Parathyroid adenoma (tissue), 2 donors: ENCODE data around the gene MLNR.

Source experiments
- H2AFZ ChIP-seq: fragments of 300-600 bp; sonication (generic); one replicate; pipeline ENCODE4 v1.7.0; 2017; ENCODE audit warnings: antibody characterized with exemption, mild to moderate bottlenecking
- H3K27ac ChIP-seq: fragments of 300-600 bp; sonication (generic); one replicate; pipeline ENCODE4 v1.7.0; 2017
- H3K27me3 ChIP-seq: fragments of 300-600 bp; sonication (generic); one replicate; pipeline ENCODE4 v1.7.0; 2017; ENCODE audit warnings: low read length; ENCODE audit not compliant: control insufficient read depth, insufficient read depth
- H3K36me3 ChIP-seq: fragments of 300-600 bp; sonication (generic); one replicate; pipeline ENCODE4 v1.7.0; 2017; ENCODE audit warnings: low read length; ENCODE audit not compliant: control insufficient read depth, insufficient read depth
- H3K4me1 ChIP-seq: fragments of 300-600 bp; sonication (generic); one replicate; pipeline ENCODE4 v1.7.0; 2017; ENCODE audit warnings: control low read depth
- H3K4me2 ChIP-seq: fragments of 300-600 bp; sonication (generic); one replicate; pipeline ENCODE4 v1.7.0; 2017; ENCODE audit warnings: low read length
- H3K4me3 ChIP-seq: fragments of 300-600 bp; sonication (generic); one replicate; pipeline ENCODE4 v1.7.0; 2017; ENCODE audit warnings: low read depth, low read length
- H3K79me2 ChIP-seq: fragments of 300-600 bp; sonication (generic); one replicate; pipeline ENCODE4 v1.7.0; 2017; ENCODE audit warnings: control low read depth
- H3K9ac ChIP-seq: fragments of 300-600 bp; sonication (generic); one replicate; pipeline ENCODE4 v1.7.0; 2017; ENCODE audit warnings: mild to moderate bottlenecking
- H3K9me3 ChIP-seq: fragments of 300-600 bp; sonication (generic); one replicate; pipeline ENCODE4 v1.7.0; 2017; ENCODE audit warnings: low read length; ENCODE audit not compliant: control insufficient read depth
- CTCF ChIP-seq: fragments of 300-600 bp; sonication (generic); IDR thresholded peaks from one replicate; pipeline ENCODE4 v1.7.0; 2017; ENCODE audit warnings: antibody characterized with exemption, mild to moderate bottlenecking
- donor health status: primary hyperparathyroidism.

The MLNR gene

GRCh38 chr13:49238621-49239020, 18.5 kb downstream of the MLNR start:
- no peaks in the 10 kb centered on the region for H3K4me1 ChIP-seq
- no peak overlapping the region for H3K27ac ChIP-seq
- H2AFZ ChIP-seq: no peak overlapping the region
- H3K79me2 ChIP-seq: no peaks in the 10 kb centered on the region
- H3K4me3 ChIP-seq: no peak overlapping the region
- H3K9ac ChIP-seq: no peak overlapping the region
- TF ChIP-seq CTCF: no peak
- no peaks in the 10 kb centered on the region for H3K27me3 ChIP-seq
- no peaks in the 10 kb centered on the region for H3K36me3 ChIP-seq
- no peaks in the 10 kb centered on the region for H3K9me3 ChIP-seq
- H3K4me2 ChIP-seq: no peak overlapping the region

- Histone ChIP-seq H3K4me2 (no peak overlapping the region), H3K79me2 (no peaks in the 10 kb centered on the region), H3K9me3 (no peaks in the 10 kb centered on the region), H3K4me1 (no peaks in the 10 kb centered on the region), H3K27ac (no peak overlapping the region), H3K4me3 (no peak overlapping the region), H3K36me3 (no peaks in the 10 kb centered on the region), H3K9ac (no peak overlapping the region), H2AFZ (peak overlapping the region; percentile 2), H3K27me3 (no peaks in the 10 kb centered on the region)
- no peak for TF ChIP-seq CTCF
Observed at GRCh38 chr13:49240017-49240416, 19.9 kb downstream of the MLNR start.

GRCh38 chr13:49241296-49241695, 21.2 kb downstream of the MLNR start:
- no peak for TF ChIP-seq CTCF
- Histone ChIP-seq H3K27ac (no peak overlapping the region), H3K4me3 (no peak overlapping the region)

GRCh38 chr13:49245101-49245500, 25.0 kb downstream of the MLNR start:
- H2AFZ ChIP-seq: no peak overlapping the region
- no peaks in the 10 kb centered on the region for H3K27me3 ChIP-seq
- H3K4me1 ChIP-seq: no peaks in the 10 kb centered on the region
- H3K9me3 ChIP-seq: no peaks in the 10 kb centered on the region
- no peak overlapping the region for H3K27ac ChIP-seq
- no peaks in the 10 kb centered on the region for H3K36me3 ChIP-seq
- no peak for TF ChIP-seq CTCF
- H3K4me2 ChIP-seq: no peak overlapping the region
- H3K79me2 ChIP-seq: no peaks in the 10 kb centered on the region
- H3K4me3 ChIP-seq: no peak overlapping the region
- H3K9ac ChIP-seq: no peak overlapping the region

More at GRCh38 chr13:49241296-49241695, 21.2 kb downstream of the MLNR start:
- H3K9me3 ChIP-seq: no peaks in the 10 kb centered on the region
- H2AFZ ChIP-seq: no peak overlapping the region
- H3K4me1 ChIP-seq: no peaks in the 10 kb centered on the region
- H3K4me2 ChIP-seq: no peak overlapping the region
- no peaks in the 10 kb centered on the region for H3K36me3 ChIP-seq
- H3K9ac ChIP-seq: no peak overlapping the region
- no peaks in the 10 kb centered on the region for H3K27me3 ChIP-seq
- H3K79me2 ChIP-seq: no peaks in the 10 kb centered on the region

GRCh38 chr13:49246850-49247642, 26.9 kb downstream of the MLNR start:
- Histone ChIP-seq H3K36me3 (no peaks in the 10 kb centered on the region), H2AFZ (peak overlapping the region; percentile 93), H3K4me3 (peak overlapping the region; percentile 94), H3K9me3 (no peaks in the 10 kb centered on the region), H3K79me2 (no peaks in the 10 kb centered on the region), H3K9ac (no peak overlapping the region), H3K4me2 (peak overlapping the region; percentile 99), H3K4me1 (no peaks in the 10 kb centered on the region), H3K27me3 (no peaks in the 10 kb centered on the region), H3K27ac (peak overlapping the region; percentile 82)
- no peak for TF ChIP-seq CTCF
